D721Med (cell line): ENCODE results near the gene TBC1D22A.

Experiments used
- DNase-seq: peaks from one replicate; pipeline ENCODE4 v3.0.0; 2011; ENCODE audit warnings: low spot score; ENCODE audit not compliant: insufficient read length
- FAIRE-seq: peaks from 2 replicates; lab custom pipeline; 2011; peaks lifted over from hg19 to GRCh38; lab: Jason Lieb, UNC
- TF ChIP-seq, protein P1 (sequence below): IDR thresholded peaks from 2 replicates; pipeline ENCODE4 v1.5.1; 2012; ENCODE audit warnings: mild to moderate bottlenecking, control low read depth; ENCODE audit not compliant: insufficient read depth; ENCODE audit errors: missing control alignments

The TBC1D22A gene

GRCh38 chr22:46795845-46796565, 33.6 kb downstream of the TBC1D22A start:
- DNase-seq (no peak), FAIRE-seq (no peak)
- TF ChIP-seq, protein P1, sequence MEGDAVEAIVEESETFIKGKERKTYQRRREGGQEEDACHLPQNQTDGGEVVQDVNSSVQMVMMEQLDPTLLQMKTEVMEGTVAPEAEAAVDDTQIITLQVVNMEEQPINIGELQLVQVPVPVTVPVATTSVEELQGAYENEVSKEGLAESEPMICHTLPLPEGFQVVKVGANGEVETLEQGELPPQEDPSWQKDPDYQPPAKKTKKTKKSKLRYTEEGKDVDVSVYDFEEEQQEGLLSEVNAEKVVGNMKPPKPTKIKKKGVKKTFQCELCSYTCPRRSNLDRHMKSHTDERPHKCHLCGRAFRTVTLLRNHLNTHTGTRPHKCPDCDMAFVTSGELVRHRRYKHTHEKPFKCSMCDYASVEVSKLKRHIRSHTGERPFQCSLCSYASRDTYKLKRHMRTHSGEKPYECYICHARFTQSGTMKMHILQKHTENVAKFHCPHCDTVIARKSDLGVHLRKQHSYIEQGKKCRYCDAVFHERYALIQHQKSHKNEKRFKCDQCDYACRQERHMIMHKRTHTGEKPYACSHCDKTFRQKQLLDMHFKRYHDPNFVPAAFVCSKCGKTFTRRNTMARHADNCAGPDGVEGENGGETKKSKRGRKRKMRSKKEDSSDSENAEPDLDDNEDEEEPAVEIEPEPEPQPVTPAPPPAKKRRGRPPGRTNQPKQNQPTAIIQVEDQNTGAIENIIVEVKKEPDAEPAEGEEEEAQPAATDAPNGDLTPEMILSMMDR: no peak

- TF ChIP-seq, protein P1: no peak
- no peak for DNase-seq
- no peak for FAIRE-seq
Measured at GRCh38 chr22:46796566-46797195, 34.2 kb downstream of the TBC1D22A start.

DNA sequence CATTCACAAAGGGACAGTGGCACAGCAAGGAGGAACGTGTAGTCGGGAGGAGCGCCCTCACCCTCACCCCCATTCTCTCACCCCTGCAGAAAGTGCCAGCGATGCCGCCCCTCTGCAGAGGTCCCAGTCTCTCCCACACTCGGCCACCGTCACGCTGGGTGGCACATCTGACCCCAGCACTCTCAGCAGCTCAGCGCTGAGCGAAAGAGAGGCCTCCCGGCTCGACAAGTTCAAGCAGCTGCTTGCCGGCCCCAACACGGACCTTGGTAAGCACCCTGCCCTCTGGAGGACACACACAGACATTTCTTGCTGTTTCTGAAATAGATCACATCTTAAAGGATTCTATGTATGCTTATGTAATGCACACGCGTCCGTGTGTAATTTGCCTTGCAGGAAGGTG, 34.9 kb downstream of the TBC1D22A start:
- TF ChIP-seq, protein P1: no peak
- FAIRE-seq (no peak), DNase-seq (no peak)

- DNase-seq (no peak), FAIRE-seq (no peak)
- TF ChIP-seq, protein P1: no peak
Measured at GRCh38 chr22:46798041-46798365, 35.6 kb downstream of the TBC1D22A start.

DNA sequence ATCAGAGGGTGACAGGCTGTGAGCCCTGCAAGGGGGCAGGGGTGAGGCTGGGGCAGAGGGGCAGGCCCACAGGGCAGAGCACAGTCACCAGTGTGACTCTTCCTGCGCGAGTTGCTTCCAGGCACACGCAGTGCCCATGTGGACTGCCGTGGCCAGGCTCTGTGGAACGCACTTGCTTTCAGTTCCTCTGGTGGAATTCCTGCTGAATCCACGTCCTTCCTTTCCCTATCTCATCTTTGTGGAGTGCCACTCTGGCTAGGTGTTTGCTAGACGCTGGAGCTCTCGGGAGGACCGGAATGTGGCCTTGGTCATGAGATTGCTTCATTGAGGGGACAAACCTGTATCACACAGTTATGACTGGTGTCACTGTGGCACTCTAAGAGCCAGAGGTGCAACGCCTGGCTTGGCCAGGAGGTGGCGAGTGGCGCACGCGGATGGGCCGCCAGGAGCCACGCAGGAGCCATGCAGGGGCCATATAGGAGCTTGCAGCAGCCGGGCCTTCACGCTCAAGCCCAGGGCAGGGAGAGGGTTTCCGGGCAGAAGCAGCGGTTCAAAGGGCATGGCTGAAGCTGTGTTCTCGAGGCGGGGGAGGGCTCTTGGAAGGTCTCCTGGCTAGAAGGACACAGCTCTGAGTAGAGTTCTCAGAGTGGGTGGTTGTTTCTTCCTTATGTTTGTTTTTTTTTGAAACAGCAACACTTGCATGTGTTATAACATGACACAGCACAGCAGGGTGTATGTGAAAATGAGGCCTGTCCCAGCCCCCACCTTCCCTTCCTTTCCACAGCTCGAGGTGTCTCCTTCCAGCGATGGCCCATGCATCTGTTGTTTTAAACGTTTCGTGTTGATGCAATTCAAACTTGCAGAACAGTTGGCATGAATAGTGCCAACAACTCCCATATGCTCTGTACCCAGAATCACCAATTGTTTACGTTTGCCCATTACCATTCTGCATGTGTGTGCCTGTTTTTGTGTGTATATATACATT, 36.2 kb downstream of the TBC1D22A start:
- TF ChIP-seq, protein P1: peak; percentile 85
- no peak for FAIRE-seq
- peak; percentile 49 for DNase-seq

GRCh38 chr22:46799626-46800025, 37.2 kb downstream of the TBC1D22A start:
- FAIRE-seq (no peak), DNase-seq (no peak)
- TF ChIP-seq, protein P1: no peak
